PC-3 (cell line): ENCODE results near the gene CLDN9. TPM values are rescaled to one million over a fixed set of nuclear protein-coding genes. Genes with fewer than 3 reads are reported as not detected.
A peak's percentile ranks its signal among the peaks of the same experiment; 100 is the strongest.

Experiments
- ATAC-seq: fragments of 200-7000 bp; cut with Tn5 transposase; 2 replicates; pipeline ENCODE4 v1.9.1; 2020; ENCODE audit warnings: mild to moderate bottlenecking, moderate library complexity
- BruUV-seq: library from RNA; stranded (reverse); fragments of 400-500 nt; replicated peaks from 2 replicates; lab custom pipeline; 2021; lab: Mats Ljungman, UMichigan
- CTCF ChIA-PET: fragments of 300-600 bp; sonication (Branson Sonifier 250); formaldehyde crosslinking; loops from one replicate; lab custom pipeline; 2022; ENCODE audit warnings: antibody characterized with exemption; lab: Charles Lee
- POLR2A ChIA-PET: fragments of 300-600 bp; sonication (Branson Sonifier 250); formaldehyde crosslinking; loops from one replicate; lab custom pipeline; 2022; ENCODE audit warnings: antibody characterized with exemption; ENCODE audit not compliant: unreplicated experiment; lab: Charles Lee
- DNase-seq: peaks from one replicate; pipeline ENCODE4 v3.0.0-alpha.2; 2015
- H2AFZ ChIP-seq: fragments of 300-600 bp; sonication (generic); 2 replicates; pipeline ENCODE4 v1.6.0; 2016; ENCODE audit warnings: antibody characterized with exemption, low read length
- H3F3A ChIP-seq: fragments of 300-600 bp; sonication (generic); one replicate; pipeline ENCODE4 v1.6.0; 2017; ENCODE audit warnings: antibody characterized with exemption, low read length, control low read depth, mild to moderate bottlenecking; ENCODE audit not compliant: unreplicated experiment
- H3K27ac ChIP-seq: fragments of 300-600 bp; sonication (generic); 2 replicates; pipeline ENCODE4 v1.5.1; 2016; ENCODE audit warnings: mild to moderate bottlenecking, low read length
- H3K27me3 ChIP-seq: fragments of 300-600 bp; sonication (generic); 2 replicates; pipeline ENCODE4 v1.6.1; 2016; ENCODE audit warnings: low read length, mixed read lengths
- H3K36me3 ChIP-seq: fragments of 300-600 bp; sonication (generic); 2 replicates; pipeline ENCODE4 v1.6.1; 2016; ENCODE audit warnings: low read depth, mixed run types, low read length, mixed read lengths
- H3K4me1 ChIP-seq: fragments of 300-600 bp; sonication (generic); 2 replicates; pipeline ENCODE4 v1.5.1; 2016; ENCODE audit warnings: low read length; ENCODE audit not compliant: insufficient read depth
- H3K4me2 ChIP-seq: fragments of 300-600 bp; sonication (generic); 2 replicates; pipeline ENCODE4 v1.6.0; 2016; ENCODE audit warnings: low read length
- H3K4me3 ChIP-seq: fragments of 300-600 bp; sonication (generic); 2 replicates; pipeline ENCODE4 v1.5.1; 2016; ENCODE audit warnings: mild to moderate bottlenecking, low read length, mixed read lengths
- H3K79me2 ChIP-seq: fragments of 300-600 bp; sonication (generic); 2 replicates; pipeline ENCODE4 v1.6.1; 2017; ENCODE audit warnings: low read length, mixed read lengths
- H3K9ac ChIP-seq: fragments of 300-600 bp; sonication (generic); 2 replicates; pipeline ENCODE4 v1.6.0; 2016; ENCODE audit warnings: mild to moderate bottlenecking, low read length
- H3K9me2 ChIP-seq: fragments of 300-600 bp; sonication (generic); replicated peaks from 2 replicates; pipeline ENCODE4 v1.6.1; 2016; ENCODE audit warnings: mixed run types, low read length, mixed read lengths
- H3K9me3 ChIP-seq: fragments of 300-600 bp; sonication (generic); 2 replicates; pipeline ENCODE4 v1.6.1; 2016; ENCODE audit warnings: low read length, mixed read lengths
- H4K20me1 ChIP-seq: fragments of 300-600 bp; sonication (generic); 2 replicates; pipeline ENCODE4 v1.6.1; 2016; ENCODE audit warnings: low read length, mixed read lengths
- CTCF ChIP-seq: fragments of 300-600 bp; sonication (generic); conservative IDR thresholded peaks from 2 replicates; pipeline ENCODE4 v1.5.1; 2017; ENCODE audit warnings: antibody characterized with exemption, low read depth, mild to moderate bottlenecking, low read length
- EZH2 ChIP-seq: fragments of 300-600 bp; sonication (generic); IDR thresholded peaks from one replicate; pipeline ENCODE4 v1.6.1; 2017; ENCODE audit warnings: antibody characterized with exemption, mild to moderate bottlenecking, low read length; ENCODE audit not compliant: unreplicated experiment
- EZH2phosphoT487 ChIP-seq: fragments of 300-600 bp; sonication (generic); IDR thresholded peaks from 2 replicates; pipeline ENCODE4 v1.6.1; 2018; ENCODE audit warnings: mild to moderate bottlenecking, antibody characterized with exemption, low read length, borderline replicate concordance
- intact Hi-C: fragments of 100-400 bp; cut with micrococcal nuclease; formaldehyde crosslinking; loops from 2 replicates; pipeline ENCODE4 v1.9.0; 2023
- total RNA-seq: library from RNA; depleted of rRNA; stranded (reverse); fragments of >200 nt; gene quantifications from 2 replicates; pipeline ENCODE4 v1.2.3, GENCODE V29; 2014

CLDN9 gene
- total RNA-seq, 1 experiment from 2014 or later = 0.33 TPM

GRCh38 chr16:3027983-3028715, 15.4 kb downstream of the CLDN9 start:
- Histone ChIP-seq H3K4me2 (peak overlapping the region; percentile 68), H3K9ac (no peak overlapping the region)

GRCh38 chr16:3028716-3029319, 16.1 kb downstream of the CLDN9 start:
- intact Hi-C loops = loop anchor here (2.0 kb wide), 1 partner anchor 24 kb away; no protein-coding TSS in a partner anchor
- Histone ChIP-seq H3K79me2 (no peaks in the 10 kb centered on the region), H2AFZ (no peak overlapping the region), H3K36me3 (no peaks in the 10 kb centered on the region), H3K9me3 (no peaks in the 10 kb centered on the region), H3K4me1 (peaks cover 21% of the 10 kb centered on the region), H3K27me3 (no peaks in the 10 kb centered on the region), H3F3A (no peaks in the 10 kb centered on the region), H3K27ac (no peak overlapping the region), H4K20me1 (no peaks in the 10 kb centered on the region), H3K9ac (no peak overlapping the region), H3K4me3 (no peak overlapping the region), H3K4me2 (peak overlapping the region; percentile 19; the same call in 1 of the 2 replicates), H3K9me2 (no peaks in the 10 kb centered on the region)
- POLR2A ChIA-PET = interaction anchor here (1.2 kb wide), 1 partner anchor 9 kb away, joined by 11 read pairs; the partner anchor contains the start of gene TNFRSF12A
- no peak for ATAC-seq
- no TSS peak for BruUV-seq
- CTCF ChIA-PET = interaction anchor here (0.6 to 1.2 kb wide), 6 partner anchors 23 to 1898 kb away, joined by 3 to 14 read pairs (median 6); no protein-coding TSS in a partner anchor
- TF ChIP-seq EZH2 (no peak), EZH2phosphoT487 (no peak), CTCF (no peak)
- no peak for DNase-seq

More at GRCh38 chr16:3027983-3028715, 15.4 kb downstream of the CLDN9 start:
- H3K27me3 ChIP-seq = no peaks in the 10 kb centered on the region
- H4K20me1 ChIP-seq = no peaks in the 10 kb centered on the region
- H2AFZ ChIP-seq = no peak overlapping the region
- H3K4me3 ChIP-seq = peak overlapping the region; percentile 37; the same call in 1 of the 2 replicates
- H3K9me2 ChIP-seq = no peaks in the 10 kb centered on the region
- H3K9me3 ChIP-seq = no peaks in the 10 kb centered on the region
- H3K36me3 ChIP-seq = no peaks in the 10 kb centered on the region
- no peak overlapping the region for H3K27ac ChIP-seq
- ATAC-seq (peak; percentile 29), DNase-seq (peak; percentile 90)
- ChIA-PET CTCF (interaction anchor here (0.6 to 1.2 kb wide), 9 partner anchors 8 to 1899 kb away, joined by 3 to 14 read pairs (median 3); partner anchors contain the start of gene TNFRSF12A), POLR2A (interaction anchor here (0.5 to 1.2 kb wide), 3 partner anchors 8 to 134 kb away, joined by 3 to 11 read pairs (median 8); partner anchors contain the start of gene TNFRSF12A)
- TF ChIP-seq EZH2 (no peak), CTCF (peak; percentile 54)
- peaks cover 27% of the 10 kb centered on the region for H3K4me1 ChIP-seq
- no TSS peak for BruUV-seq
- H3K79me2 ChIP-seq = no peaks in the 10 kb centered on the region
- intact Hi-C loops = loop anchor here (2.0 kb wide), 1 partner anchor 23 kb away; no protein-coding TSS in a partner anchor
- H3F3A ChIP-seq = no peaks in the 10 kb centered on the region
